ENCODE results near the gene ITGB1.
"Not testable (repeated sequence)": the region's sequence is repeated elsewhere in the genome, so short reads cannot be mapped to it uniquely, and the experiment has no call there.

GRCh38 chr10:32895200-32895968, 62.6 kb downstream of the ITGB1 start:
- TF ChIP-seq CTCF (conservative IDR thresholded peaks at IDR 0.05); EZH2 (IDR thresholded peaks at IDR 0.05; ENCODE audit: low read depth): not testable (repeated sequence)
